ENCODE measurements around the gene CACUL1.

The CACUL1 gene

DNA sequence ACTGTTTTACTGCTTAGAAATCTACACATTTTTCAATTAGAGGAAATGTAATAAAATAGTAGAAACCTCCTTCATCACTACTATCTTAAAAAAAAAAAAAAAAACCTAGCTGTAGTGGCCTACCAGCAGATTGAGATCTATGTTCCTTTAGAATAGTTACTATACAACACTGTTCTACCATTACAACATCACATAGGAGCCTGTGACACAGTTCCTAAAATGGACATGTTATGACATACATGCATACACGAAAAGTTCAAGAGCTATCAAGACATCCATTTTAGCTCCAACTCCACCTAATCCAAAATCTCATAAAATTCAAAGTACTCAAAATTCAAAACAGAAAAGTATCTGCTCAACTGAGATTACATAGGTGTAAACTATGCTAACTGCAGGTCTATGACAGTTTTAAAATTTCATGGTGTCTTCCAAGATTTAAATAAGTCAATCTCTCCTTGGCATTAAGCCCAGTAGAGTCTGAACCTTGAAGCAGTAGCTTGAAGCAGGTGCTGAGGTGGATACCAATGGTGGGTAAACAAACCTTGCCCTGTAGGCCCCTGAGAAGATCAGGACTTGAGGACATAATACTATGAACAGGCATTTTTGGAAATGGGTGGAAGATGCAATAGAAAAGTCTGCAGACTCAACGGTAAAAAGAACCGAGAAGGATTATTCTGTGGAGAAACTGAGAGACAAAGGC, 17.0 kb downstream of the CACUL1 start:
- ChIA-PET POLR2A (no interaction called here), CTCF (interaction anchor here (2.1 to 6.0 kb wide), 2 partner anchors 17 to 18 kb away, joined by 8 to 38 read pairs; no protein-coding TSS in a partner anchor)
- no peak for DNase-seq (ENCODE audit: low read depth, low spot score)
- TF ChIP-seq, protein P1, sequence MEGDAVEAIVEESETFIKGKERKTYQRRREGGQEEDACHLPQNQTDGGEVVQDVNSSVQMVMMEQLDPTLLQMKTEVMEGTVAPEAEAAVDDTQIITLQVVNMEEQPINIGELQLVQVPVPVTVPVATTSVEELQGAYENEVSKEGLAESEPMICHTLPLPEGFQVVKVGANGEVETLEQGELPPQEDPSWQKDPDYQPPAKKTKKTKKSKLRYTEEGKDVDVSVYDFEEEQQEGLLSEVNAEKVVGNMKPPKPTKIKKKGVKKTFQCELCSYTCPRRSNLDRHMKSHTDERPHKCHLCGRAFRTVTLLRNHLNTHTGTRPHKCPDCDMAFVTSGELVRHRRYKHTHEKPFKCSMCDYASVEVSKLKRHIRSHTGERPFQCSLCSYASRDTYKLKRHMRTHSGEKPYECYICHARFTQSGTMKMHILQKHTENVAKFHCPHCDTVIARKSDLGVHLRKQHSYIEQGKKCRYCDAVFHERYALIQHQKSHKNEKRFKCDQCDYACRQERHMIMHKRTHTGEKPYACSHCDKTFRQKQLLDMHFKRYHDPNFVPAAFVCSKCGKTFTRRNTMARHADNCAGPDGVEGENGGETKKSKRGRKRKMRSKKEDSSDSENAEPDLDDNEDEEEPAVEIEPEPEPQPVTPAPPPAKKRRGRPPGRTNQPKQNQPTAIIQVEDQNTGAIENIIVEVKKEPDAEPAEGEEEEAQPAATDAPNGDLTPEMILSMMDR (IDR thresholded peaks at IDR 0.05; ENCODE audit: insufficient read depth, low read length, missing control alignments), result no peak
- H3K4me3 ChIP-seq (ENCODE audit: low read depth, low read length), result no peak overlapping the region

DNA sequence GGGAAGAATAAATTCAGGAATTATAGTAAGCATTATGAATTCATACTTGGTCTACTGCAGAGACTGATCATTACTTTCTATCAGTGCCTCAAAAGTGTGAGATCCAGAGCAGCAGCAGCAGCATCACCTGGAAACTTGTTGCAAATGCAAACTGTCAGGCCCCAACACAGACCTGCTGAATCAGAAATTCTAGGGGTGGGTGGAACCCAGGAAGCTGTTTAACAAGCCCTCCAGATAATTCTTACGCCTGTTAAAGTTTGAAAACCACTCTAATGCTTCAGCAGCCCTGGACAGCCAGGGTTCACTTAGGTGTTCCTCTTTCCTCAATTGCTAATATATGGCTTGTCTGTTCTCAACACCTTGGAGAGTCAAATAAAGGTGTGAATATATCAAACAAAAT, 19.5 kb downstream of the CACUL1 start:
- POLR2A ChIA-PET, result interaction anchor here (0.6 kb wide), 1 partner anchor 226 kb away, joined by 3 read pairs; no protein-coding TSS in a partner anchor
- H3K4me3 ChIP-seq (ENCODE audit: low read depth, low read length), result no peak overlapping the region
- TF ChIP-seq, protein P1 (IDR thresholded peaks at IDR 0.05; ENCODE audit: insufficient read depth, low read length, missing control alignments), result no peak
- DNase-seq (ENCODE audit: low read depth, low spot score), result no peak
- CTCF ChIA-PET, result interaction anchor here (1.0 to 6.0 kb wide), 5 partner anchors 15 to 167 kb away, joined by 3 to 38 read pairs (median 5); no protein-coding TSS in a partner anchor

DNA sequence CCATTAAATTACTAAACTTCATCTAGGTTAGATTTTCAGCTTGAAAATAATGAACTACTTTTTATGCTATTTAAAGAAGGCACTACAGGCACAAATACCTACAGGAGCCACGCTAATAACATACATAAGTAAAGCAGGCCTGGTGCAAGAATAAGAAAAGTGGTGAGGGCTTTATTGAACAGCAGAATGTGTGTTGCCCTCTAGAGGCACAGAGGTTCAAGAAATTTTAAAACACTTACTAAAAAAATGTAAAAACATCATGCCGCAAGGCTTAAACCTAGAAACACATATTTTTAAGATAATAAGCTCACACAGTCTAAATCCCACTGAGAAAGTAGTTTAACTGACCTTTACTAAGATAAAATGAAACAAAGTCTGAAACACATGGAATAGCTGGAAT, 20.3 kb downstream of the CACUL1 start:
- H3K4me3 ChIP-seq (ENCODE audit: low read depth, low read length), result no peak overlapping the region
- ChIA-PET CTCF (interaction anchor here (0.9 to 6.0 kb wide), 5 partner anchors 9 to 166 kb away, joined by 3 to 38 read pairs (median 7); no protein-coding TSS in a partner anchor), POLR2A (interaction anchor here (0.6 kb wide), 1 partner anchor 227 kb away, joined by 3 read pairs; no protein-coding TSS in a partner anchor)
- TF ChIP-seq, protein P1 (IDR thresholded peaks at IDR 0.05; ENCODE audit: insufficient read depth, low read length, missing control alignments), result peak; percentile 12
- no peak for DNase-seq (ENCODE audit: low read depth, low spot score)

DNA sequence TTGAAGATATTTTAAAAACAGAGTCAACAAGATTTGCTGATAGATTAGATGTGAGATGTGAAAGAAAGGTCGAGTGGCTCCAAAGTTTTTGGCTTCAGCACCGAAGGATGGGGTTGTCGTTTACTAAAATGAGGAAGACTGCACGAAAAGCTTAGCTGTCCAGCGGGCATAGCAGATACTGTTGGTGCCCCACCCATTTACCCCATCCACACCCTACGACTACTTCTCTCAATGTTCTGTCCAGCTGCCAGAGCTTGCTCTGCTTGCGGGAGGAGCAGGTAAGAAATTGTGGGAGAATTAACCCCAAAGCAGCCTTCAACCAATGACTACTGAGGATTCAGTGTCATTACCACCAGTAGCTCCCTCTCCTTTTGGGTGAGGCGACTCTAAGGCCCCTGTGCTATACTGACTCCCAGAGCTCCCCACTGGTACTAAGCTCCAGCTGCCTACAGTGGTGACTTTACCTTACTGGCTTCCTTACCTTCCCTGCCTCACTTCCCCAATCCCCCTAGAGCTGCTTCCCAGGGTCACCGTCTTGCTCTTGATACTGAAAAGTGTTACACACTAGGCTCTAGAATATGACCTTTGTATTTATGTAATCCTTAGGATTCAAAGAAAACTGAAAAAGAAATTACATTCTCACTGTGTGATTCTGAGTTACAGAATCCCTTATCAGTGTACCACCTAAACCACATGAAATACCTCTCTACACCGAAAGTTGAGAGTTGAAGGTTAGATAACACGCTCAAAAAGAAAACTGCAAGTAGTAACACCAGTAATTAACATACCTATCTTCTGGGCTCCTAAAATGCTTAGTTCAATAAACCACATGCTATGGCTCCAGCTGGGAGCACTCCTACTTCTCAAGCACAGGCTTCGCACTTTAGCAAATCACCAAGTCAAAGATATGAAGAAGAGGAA, 22.3 kb downstream of the CACUL1 start:
- TF ChIP-seq, protein P1 (IDR thresholded peaks at IDR 0.05; ENCODE audit: insufficient read depth, low read length, missing control alignments), result no peak
- ChIA-PET CTCF (interaction anchor here (0.9 to 6.0 kb wide), 6 partner anchors 9 to 164 kb away, joined by 3 to 38 read pairs (median 4); no protein-coding TSS in a partner anchor), POLR2A (no interaction called here)
- DNase-seq (ENCODE audit: low read depth, low spot score), result no peak
- H3K4me3 ChIP-seq (ENCODE audit: low read depth, low read length), result no peak overlapping the region

DNA sequence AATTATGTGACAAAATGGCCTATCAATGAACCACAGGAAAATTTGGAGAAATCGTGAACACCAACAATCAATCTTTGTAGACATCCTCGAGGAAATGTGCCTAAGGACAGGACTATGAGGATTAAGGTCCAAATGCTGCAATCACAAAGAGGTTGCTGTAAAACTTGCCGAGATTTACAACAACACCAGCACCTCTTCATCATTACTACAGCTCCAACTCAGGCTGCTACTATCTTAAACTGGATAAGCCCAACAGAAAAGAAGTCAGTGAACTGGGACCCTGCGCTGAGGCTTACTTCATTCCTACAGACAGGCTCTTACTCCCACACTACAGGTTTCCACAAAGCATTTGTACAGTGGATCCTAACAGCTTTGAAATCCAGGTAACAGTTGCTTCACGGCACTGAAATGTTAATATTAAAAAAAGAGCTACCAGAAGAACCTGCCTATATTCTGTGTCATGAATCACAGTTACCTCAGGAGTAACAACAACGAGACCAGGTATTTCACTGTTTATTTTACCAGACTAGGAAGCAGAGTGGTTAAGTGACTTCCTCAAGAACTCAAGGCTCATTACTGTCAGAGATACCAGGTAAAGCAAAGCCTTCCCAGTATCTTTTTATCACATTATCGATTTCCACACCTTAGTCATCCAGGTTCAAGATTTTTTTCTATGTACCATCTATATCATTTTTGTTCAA, 23.9 kb downstream of the CACUL1 start:
- ChIA-PET POLR2A (no interaction called here), CTCF (interaction anchor here (0.9 to 2.0 kb wide), 2 partner anchors 9 to 11 kb away, joined by 4 to 5 read pairs; no protein-coding TSS in a partner anchor)
- DNase-seq (ENCODE audit: low read depth, low spot score), result no peak
- TF ChIP-seq, protein P1 (IDR thresholded peaks at IDR 0.05; ENCODE audit: insufficient read depth, low read length, missing control alignments), result no peak
- H3K4me3 ChIP-seq (ENCODE audit: low read depth, low read length), result no peak overlapping the region

All from AG04449 (cell line).